Measurements from ENCODE around the gene A1CF.

A1CF gene

DNA sequence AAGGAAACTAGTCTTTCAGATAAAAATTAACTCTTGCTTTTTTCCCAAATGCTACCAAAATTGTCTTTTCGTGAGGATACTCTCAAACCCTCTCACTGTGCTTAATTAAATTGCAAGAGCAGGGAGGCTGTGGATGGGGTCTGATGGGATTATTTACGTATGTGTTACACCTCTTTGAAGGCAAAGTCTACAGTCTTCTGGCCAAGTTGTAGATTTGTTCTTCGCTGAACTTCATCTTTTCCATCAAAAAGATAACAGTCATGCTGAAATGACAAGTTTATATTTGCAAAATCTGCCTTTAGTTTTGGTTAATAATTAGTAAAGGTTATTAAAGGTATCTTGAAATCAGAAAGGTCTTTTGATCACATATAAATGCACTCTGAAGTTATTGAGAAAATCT lies 22.7 kb downstream of the A1CF start:
- H3K27ac ChIP-seq (ENCODE audit: low read length), result no peak overlapping the region
- no peaks in the 10 kb centered on the region for H3K36me3 ChIP-seq (ENCODE audit: control insufficient read depth in 2 of 2, insufficient read depth in 2 of 2, low read length in 2 of 2)
- H3K4me3 ChIP-seq (ENCODE audit: low read length in 2 of 2), result no peak overlapping the region
- H3K9ac ChIP-seq (ENCODE audit: low read length in 2 of 2), result no peak overlapping the region
- H3K9me3 ChIP-seq (ENCODE audit: control insufficient read depth in 2 of 2, low read length in 2 of 2), result no peaks in the 10 kb centered on the region
- peaks cover 0 to 2% of the 10 kb centered on the region in 2 donors for H3K27me3 ChIP-seq (ENCODE audit: control insufficient read depth in 1 of 2, insufficient read depth in 2 of 2, low read length in 2 of 2)
- no peaks in the 10 kb centered on the region for H3K4me1 ChIP-seq (ENCODE audit: control insufficient read depth, insufficient read depth, low read length)

DNA sequence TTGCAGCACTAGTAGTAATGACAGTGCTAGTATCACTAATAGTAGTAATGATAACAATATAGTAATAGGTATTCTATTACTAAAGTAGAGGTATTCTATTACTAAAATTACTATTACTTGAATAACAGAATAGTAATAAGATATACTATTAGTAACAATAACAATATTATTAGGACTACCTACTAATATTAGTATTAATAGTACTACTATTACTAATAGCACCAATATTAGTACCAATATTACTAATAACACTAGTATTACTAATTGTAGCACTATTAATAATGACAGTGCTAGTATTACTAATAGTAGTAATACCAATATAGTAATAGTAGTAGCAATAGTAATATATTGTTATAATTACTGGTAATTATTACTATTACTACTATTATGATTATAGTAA lies 24.1 kb downstream of the A1CF start:
- H3K36me3 ChIP-seq (ENCODE audit: control insufficient read depth in 2 of 2, insufficient read depth in 2 of 2, low read length in 2 of 2), result no peaks in the 10 kb centered on the region
- no peaks in the 10 kb centered on the region for H3K4me1 ChIP-seq (ENCODE audit: control insufficient read depth, insufficient read depth, low read length)
- no peak overlapping the region for H3K4me3 ChIP-seq (ENCODE audit: low read length in 2 of 2)
- peaks cover 0 to 1% of the 10 kb centered on the region in 2 donors for H3K27me3 ChIP-seq (ENCODE audit: control insufficient read depth in 1 of 2, insufficient read depth in 2 of 2, low read length in 2 of 2)
- no peaks in the 10 kb centered on the region for H3K9me3 ChIP-seq (ENCODE audit: control insufficient read depth in 2 of 2, low read length in 2 of 2)
- H3K27ac ChIP-seq (ENCODE audit: low read length), result no peak overlapping the region
- H3K9ac ChIP-seq (ENCODE audit: low read length in 2 of 2), result no peak overlapping the region

DNA sequence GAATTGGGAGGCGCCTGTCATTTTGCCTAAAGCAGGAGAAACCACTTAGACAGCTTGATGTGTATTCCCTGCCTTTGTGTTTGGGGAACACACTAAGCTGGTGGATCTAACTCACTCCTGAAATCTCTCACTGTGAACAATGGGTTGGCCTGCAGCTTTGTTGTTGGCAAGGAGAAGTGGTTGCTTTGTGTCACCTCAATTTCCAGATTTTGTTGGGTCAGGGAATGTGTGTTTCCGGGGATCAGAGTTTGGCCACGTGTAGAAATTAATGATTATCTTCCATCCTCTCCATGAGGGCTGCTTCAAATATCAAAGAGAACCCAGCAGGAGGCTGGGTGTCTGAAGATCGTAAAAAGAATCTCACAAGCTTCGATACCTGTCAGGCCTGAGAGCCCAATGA lies 27.8 kb downstream of the A1CF start:
- Histone ChIP-seq H3K9me3 (ENCODE audit: control insufficient read depth in 2 of 2, low read length in 2 of 2) (no peaks in the 10 kb centered on the region), H3K27me3 (ENCODE audit: control insufficient read depth in 1 of 2, insufficient read depth in 2 of 2, low read length in 2 of 2) (no peaks in the 10 kb centered on the region), H3K36me3 (ENCODE audit: control insufficient read depth in 2 of 2, insufficient read depth in 2 of 2, low read length in 2 of 2) (no peaks in the 10 kb centered on the region), H3K27ac (ENCODE audit: low read length) (no peak overlapping the region), H3K9ac (ENCODE audit: low read length in 2 of 2) (no peak overlapping the region), H3K4me1 (ENCODE audit: control insufficient read depth, insufficient read depth, low read length) (no peaks in the 10 kb centered on the region), H3K4me3 (ENCODE audit: low read length in 2 of 2) (no peak overlapping the region)

DNA sequence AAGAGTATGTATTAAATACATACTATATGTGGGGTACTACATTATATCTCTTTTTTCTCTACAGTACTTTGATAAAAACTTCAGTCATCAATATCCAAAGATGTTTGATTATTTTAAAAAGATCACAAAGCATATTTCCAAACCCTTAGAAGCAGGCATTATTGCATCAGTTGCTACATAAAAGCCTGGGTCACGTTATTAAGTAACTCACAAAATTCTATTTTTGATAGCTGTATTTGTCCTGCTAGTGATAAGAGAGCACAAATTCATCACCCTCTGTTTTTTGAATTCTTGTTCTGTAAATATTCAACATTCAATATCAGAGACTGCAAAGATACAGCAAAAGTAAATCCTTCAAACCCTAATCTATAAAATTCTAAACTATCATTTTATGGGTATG lies 30.0 kb downstream of the A1CF start:
- H3K27me3 ChIP-seq (ENCODE audit: control insufficient read depth in 1 of 2, insufficient read depth in 2 of 2, low read length in 2 of 2), result no peaks in the 10 kb centered on the region
- H3K9me3 ChIP-seq (ENCODE audit: control insufficient read depth in 2 of 2, low read length in 2 of 2), result no peaks in the 10 kb centered on the region
- no peaks in the 10 kb centered on the region for H3K4me1 ChIP-seq (ENCODE audit: control insufficient read depth, insufficient read depth, low read length)
- H3K27ac ChIP-seq (ENCODE audit: low read length), result no peak overlapping the region
- no peak overlapping the region for H3K4me3 ChIP-seq (ENCODE audit: low read length in 2 of 2)
- H3K9ac ChIP-seq (ENCODE audit: low read length in 2 of 2), result no peak overlapping the region
- no peaks in the 10 kb centered on the region for H3K36me3 ChIP-seq (ENCODE audit: control insufficient read depth in 2 of 2, insufficient read depth in 2 of 2, low read length in 2 of 2)

DNA sequence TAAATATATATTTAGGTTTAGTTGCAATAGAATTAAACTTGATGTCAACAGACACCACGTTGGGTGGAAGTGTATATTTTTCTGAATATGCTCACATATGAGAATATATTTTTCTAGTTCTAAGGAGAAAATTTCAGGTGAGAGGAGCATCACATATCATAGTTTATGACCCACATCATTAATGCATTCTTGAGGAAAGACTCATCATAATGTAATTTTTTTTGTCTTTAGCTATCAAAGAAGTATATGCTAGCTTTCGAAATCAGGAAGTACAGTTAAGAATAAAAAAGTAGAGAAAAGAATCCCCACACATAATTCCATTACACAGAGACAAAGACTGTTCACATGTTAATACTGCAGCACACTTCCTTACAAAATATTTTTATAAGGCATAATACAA lies 30.4 kb downstream of the A1CF start:
- Histone ChIP-seq H3K9ac (ENCODE audit: low read length in 2 of 2) (no peak overlapping the region), H3K27ac (ENCODE audit: low read length) (no peak overlapping the region), H3K4me3 (ENCODE audit: low read length in 2 of 2) (no peak overlapping the region), H3K4me1 (ENCODE audit: control insufficient read depth, insufficient read depth, low read length) (no peaks in the 10 kb centered on the region), H3K36me3 (ENCODE audit: control insufficient read depth in 2 of 2, insufficient read depth in 2 of 2, low read length in 2 of 2) (no peaks in the 10 kb centered on the region), H3K9me3 (ENCODE audit: control insufficient read depth in 2 of 2, low read length in 2 of 2) (no peaks in the 10 kb centered on the region), H3K27me3 (ENCODE audit: control insufficient read depth in 1 of 2, insufficient read depth in 2 of 2, low read length in 2 of 2) (no peaks in the 10 kb centered on the region)

DNA sequence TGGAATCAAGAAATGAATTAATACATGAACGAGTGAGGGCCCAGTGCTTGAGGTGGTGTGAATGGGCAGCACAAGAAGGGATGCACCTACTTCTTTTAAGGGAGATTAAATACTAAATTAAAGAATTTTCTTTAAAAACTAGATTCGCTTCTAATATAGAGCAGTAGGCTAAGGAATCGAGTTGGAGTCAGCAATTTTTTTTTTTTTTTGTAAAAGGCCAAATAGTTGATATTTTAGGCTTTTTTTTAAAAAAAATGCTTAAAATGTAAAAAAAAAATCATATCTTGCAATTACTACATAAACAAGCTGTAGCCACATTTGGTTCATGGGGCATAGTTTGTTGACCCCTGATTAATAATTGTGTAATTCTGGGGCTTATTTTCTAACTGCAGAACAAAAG lies 31.9 kb downstream of the A1CF start:
- Histone ChIP-seq H3K4me1 (ENCODE audit: control insufficient read depth, insufficient read depth, low read length) (no peaks in the 10 kb centered on the region), H3K4me3 (ENCODE audit: low read length in 2 of 2) (no peak overlapping the region), H3K9me3 (ENCODE audit: control insufficient read depth in 2 of 2, low read length in 2 of 2) (no peaks in the 10 kb centered on the region), H3K9ac (ENCODE audit: low read length in 2 of 2) (no peak overlapping the region), H3K36me3 (ENCODE audit: control insufficient read depth in 2 of 2, insufficient read depth in 2 of 2, low read length in 2 of 2) (no peaks in the 10 kb centered on the region), H3K27me3 (ENCODE audit: control insufficient read depth in 1 of 2, insufficient read depth in 2 of 2, low read length in 2 of 2) (no peaks in the 10 kb centered on the region), H3K27ac (ENCODE audit: low read length) (no peak overlapping the region)

DNA sequence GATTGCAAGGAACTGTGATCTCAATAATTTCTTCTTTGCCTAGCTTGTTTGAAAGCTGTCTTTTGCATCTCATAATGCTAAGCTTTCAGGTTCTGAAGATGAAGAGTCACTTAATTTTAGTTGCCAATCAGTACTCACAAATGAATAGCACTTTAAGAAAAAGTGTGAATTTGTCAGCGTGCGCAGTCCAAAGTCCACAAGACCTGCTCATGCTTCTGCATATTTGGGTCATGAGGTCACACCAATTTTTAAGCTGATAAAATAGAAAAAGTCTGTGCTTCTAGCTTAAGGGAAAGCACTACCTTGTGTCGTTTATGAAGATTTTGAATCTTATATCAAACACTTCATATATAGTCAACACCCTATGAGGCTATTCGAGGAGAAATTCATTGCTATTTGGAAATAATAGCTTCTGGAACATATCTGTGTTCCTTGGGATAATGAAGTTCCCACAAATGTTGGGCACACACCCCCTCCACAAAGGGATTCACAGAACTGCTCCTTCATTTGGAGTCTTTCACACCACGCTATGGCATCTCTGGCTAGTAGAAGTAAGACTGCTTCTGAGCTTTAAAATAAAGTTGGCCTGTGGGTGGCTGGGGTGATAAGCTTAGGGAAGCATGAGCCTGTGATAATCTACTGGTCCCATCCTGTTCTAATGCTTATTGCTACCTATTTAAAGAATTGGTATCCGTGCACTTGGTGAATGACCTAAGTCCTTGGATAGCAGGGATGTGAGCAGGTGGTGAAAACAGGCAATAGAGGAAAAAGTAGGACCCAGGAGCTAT lies 33.3 kb downstream of the A1CF start:
- no peak overlapping the region for H3K9ac ChIP-seq (ENCODE audit: low read length in 2 of 2)
- no peaks in the 10 kb centered on the region for H3K27me3 ChIP-seq (ENCODE audit: control insufficient read depth in 1 of 2, insufficient read depth in 2 of 2, low read length in 2 of 2)
- H3K27ac ChIP-seq (ENCODE audit: low read length), result no peak overlapping the region

DNA sequence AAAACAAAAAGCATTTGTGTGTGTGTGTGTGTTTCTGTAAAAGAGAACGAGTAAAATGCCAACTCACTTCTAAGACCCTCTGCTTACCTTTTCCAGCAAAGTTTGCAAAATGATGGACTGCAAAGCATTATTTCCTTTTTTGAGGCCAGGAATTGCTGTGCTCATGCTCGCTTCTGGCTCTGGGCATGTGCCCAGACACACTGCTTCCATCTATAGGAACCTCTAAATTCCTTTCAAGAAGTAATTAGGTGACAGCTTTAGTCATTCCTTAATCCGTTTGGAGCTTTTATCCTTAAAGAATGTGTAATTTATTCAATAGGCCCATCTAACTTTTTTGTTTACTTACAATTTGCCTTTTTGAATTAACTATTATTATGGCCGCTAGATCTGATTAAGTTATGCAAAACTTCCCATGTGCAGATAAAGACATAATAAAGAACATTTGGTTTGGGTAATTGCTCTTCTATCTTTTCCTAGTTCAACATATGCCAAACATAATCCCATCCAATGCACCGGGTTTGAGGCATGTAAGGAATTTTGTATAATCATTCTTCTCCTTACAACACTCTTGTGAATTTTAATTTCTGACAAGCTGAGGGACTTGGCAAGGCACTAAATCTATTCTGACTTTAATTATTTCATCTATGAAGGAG lies 34.7 kb downstream of the A1CF start:
- Histone ChIP-seq H3K4me1 (ENCODE audit: control insufficient read depth, insufficient read depth, low read length) (no peaks in the 10 kb centered on the region), H3K27me3 (ENCODE audit: control insufficient read depth in 1 of 2, insufficient read depth in 2 of 2, low read length in 2 of 2) (no peaks in the 10 kb centered on the region), H3K4me3 (ENCODE audit: low read length in 2 of 2) (no peak overlapping the region), H3K36me3 (ENCODE audit: control insufficient read depth in 2 of 2, insufficient read depth in 2 of 2, low read length in 2 of 2) (no peaks in the 10 kb centered on the region), H3K9ac (ENCODE audit: low read length in 2 of 2) (no peak overlapping the region), H3K9me3 (ENCODE audit: control insufficient read depth in 2 of 2, low read length in 2 of 2) (no peaks in the 10 kb centered on the region), H3K27ac (ENCODE audit: low read length) (no peak overlapping the region)

More for the DNA sequence above, 33.3 kb downstream of the A1CF start:
- Histone ChIP-seq H3K9me3 (ENCODE audit: control insufficient read depth in 2 of 2, low read length in 2 of 2) (no peaks in the 10 kb centered on the region), H3K36me3 (ENCODE audit: control insufficient read depth in 2 of 2, insufficient read depth in 2 of 2, low read length in 2 of 2) (no peaks in the 10 kb centered on the region), H3K4me1 (ENCODE audit: control insufficient read depth, insufficient read depth, low read length) (no peaks in the 10 kb centered on the region), H3K4me3 (ENCODE audit: low read length in 2 of 2) (no peak overlapping the region)

DNA sequence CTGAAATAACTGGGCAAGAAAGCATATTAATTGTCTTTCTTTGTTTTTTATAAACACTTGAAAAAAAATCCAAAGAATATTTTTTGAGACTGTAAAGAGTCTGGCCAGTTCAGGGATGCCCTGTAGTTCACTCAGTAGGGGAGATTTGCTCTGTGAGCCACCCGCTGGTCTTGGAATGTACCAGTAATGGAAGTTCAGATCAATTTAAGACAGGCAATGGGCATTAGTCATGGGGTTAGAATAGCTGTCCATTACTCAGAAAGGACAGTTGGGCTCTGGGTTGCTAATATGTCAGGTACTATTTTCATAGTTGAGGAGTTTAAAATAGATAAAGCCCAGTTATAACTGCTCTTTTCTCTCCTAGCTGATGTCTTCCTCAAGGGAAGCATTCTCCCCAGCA lies 38.7 kb downstream of the A1CF start:
- H3K27ac ChIP-seq (ENCODE audit: low read length), result no peak overlapping the region
- no peaks in the 10 kb centered on the region for H3K4me1 ChIP-seq (ENCODE audit: control insufficient read depth, insufficient read depth, low read length)
- no peaks in the 10 kb centered on the region for H3K36me3 ChIP-seq (ENCODE audit: control insufficient read depth in 2 of 2, insufficient read depth in 2 of 2, low read length in 2 of 2)
- no peaks in the 10 kb centered on the region for H3K27me3 ChIP-seq (ENCODE audit: control insufficient read depth in 1 of 2, insufficient read depth in 2 of 2, low read length in 2 of 2)
- H3K9me3 ChIP-seq (ENCODE audit: control insufficient read depth in 2 of 2, low read length in 2 of 2), result no peaks in the 10 kb centered on the region
- no peak overlapping the region for H3K4me3 ChIP-seq (ENCODE audit: low read length in 2 of 2)
- H3K9ac ChIP-seq (ENCODE audit: low read length in 2 of 2), result no peak overlapping the region

DNA sequence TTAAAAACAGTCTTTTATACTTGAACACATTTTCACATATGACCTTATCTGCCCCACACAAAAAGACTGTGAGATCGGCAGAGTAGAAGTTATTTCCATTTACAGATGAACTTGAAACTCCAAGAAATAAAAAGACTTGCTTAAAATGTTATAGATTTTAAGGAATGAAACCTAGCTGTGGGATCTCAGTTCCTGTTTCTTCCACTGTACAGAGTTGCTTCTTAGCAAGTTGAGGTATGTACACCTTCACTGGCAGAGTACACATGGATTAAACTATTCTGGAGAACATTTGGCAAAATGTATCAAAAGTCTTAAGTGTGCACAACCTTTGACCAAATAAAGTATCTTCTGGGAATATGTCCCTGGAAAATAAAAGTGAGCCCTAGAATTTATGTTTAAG lies 48.3 kb downstream of the A1CF start:
- no peak overlapping the region for H3K4me3 ChIP-seq (ENCODE audit: low read length in 2 of 2)
- no peaks in the 10 kb centered on the region for H3K4me1 ChIP-seq (ENCODE audit: control insufficient read depth, insufficient read depth, low read length)

DNA sequence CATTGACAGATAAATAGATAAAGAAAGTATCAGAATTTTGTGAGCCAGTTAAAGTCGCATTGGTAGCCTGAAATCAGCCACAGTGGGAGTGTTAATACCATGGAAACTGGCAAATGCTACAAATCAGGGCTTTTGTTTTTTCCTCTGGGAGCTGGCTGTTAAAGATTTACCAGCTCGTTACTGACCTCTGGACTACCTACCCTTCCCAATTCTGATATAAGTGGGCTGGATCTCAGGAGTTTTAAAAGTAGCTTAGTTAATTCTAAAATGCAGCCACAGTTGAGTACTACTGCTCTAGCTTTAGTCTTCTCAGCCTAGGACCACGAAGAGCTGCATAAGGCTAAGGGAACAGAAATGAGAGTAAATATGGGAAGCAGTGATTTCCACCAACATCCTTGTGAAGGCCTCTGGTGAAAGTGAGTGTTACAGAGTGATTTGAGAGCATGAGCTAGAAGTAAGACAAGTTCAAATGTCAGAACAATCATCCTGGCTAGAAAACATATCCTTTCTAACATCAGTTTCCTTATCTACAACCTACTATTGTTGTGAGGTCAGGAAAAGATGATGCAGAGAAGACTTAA lies 53.2 kb downstream of the A1CF start:
- no peaks in the 10 kb centered on the region for H3K27me3 ChIP-seq (ENCODE audit: control insufficient read depth in 1 of 2, insufficient read depth in 2 of 2, low read length in 2 of 2)
- H3K27ac ChIP-seq (ENCODE audit: low read length), result no peak overlapping the region
- H3K36me3 ChIP-seq (ENCODE audit: control insufficient read depth in 2 of 2, insufficient read depth in 2 of 2, low read length in 2 of 2), result no peaks in the 10 kb centered on the region
- no peak overlapping the region for H3K9ac ChIP-seq (ENCODE audit: low read length in 2 of 2)
- no peaks in the 10 kb centered on the region for H3K9me3 ChIP-seq (ENCODE audit: control insufficient read depth in 2 of 2, low read length in 2 of 2)
- no peak overlapping the region for H3K4me3 ChIP-seq (ENCODE audit: low read length in 2 of 2)
- no peaks in the 10 kb centered on the region for H3K4me1 ChIP-seq (ENCODE audit: control insufficient read depth, insufficient read depth, low read length)

More for the DNA sequence above, 48.3 kb downstream of the A1CF start:
- no peak overlapping the region for H3K27ac ChIP-seq (ENCODE audit: low read length)
- no peak overlapping the region for H3K9ac ChIP-seq (ENCODE audit: low read length in 2 of 2)
- H3K9me3 ChIP-seq (ENCODE audit: control insufficient read depth in 2 of 2, low read length in 2 of 2), result no peaks in the 10 kb centered on the region
- H3K27me3 ChIP-seq (ENCODE audit: control insufficient read depth in 1 of 2, insufficient read depth in 2 of 2, low read length in 2 of 2), result no peaks in the 10 kb centered on the region
- no peaks in the 10 kb centered on the region for H3K36me3 ChIP-seq (ENCODE audit: control insufficient read depth in 2 of 2, insufficient read depth in 2 of 2, low read length in 2 of 2)

All from stomach smooth muscle (tissue), 2 donors.